A172 (cell line): ENCODE results near the gene HEPACAM. TPM values are rescaled to one million over a fixed set of nuclear protein-coding genes. Genes with fewer than 3 reads are reported as not detected.
"Not testable (repeated sequence)": the region's sequence is repeated elsewhere in the genome, so short reads cannot be mapped to it uniquely, and the experiment has no call there.

Experiments used
- DNase-seq: peaks from one replicate; pipeline ENCODE4 v3.0.0-alpha.2; 2015; ENCODE audit warnings: low spot score
- total RNA-seq: library from RNA; depleted of rRNA; stranded (reverse); fragments of >200 nt; shearing (Covaris generic); gene quantifications from 2 replicates; pipeline ENCODE4 v1.2.3, GENCODE V29; 2014; rRNA removed

Gene HEPACAM, protein sequence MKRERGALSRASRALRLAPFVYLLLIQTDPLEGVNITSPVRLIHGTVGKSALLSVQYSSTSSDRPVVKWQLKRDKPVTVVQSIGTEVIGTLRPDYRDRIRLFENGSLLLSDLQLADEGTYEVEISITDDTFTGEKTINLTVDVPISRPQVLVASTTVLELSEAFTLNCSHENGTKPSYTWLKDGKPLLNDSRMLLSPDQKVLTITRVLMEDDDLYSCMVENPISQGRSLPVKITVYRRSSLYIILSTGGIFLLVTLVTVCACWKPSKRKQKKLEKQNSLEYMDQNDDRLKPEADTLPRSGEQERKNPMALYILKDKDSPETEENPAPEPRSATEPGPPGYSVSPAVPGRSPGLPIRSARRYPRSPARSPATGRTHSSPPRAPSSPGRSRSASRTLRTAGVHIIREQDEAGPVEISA
- total RNA-seq, result not detected in 2 replicates

DNA sequence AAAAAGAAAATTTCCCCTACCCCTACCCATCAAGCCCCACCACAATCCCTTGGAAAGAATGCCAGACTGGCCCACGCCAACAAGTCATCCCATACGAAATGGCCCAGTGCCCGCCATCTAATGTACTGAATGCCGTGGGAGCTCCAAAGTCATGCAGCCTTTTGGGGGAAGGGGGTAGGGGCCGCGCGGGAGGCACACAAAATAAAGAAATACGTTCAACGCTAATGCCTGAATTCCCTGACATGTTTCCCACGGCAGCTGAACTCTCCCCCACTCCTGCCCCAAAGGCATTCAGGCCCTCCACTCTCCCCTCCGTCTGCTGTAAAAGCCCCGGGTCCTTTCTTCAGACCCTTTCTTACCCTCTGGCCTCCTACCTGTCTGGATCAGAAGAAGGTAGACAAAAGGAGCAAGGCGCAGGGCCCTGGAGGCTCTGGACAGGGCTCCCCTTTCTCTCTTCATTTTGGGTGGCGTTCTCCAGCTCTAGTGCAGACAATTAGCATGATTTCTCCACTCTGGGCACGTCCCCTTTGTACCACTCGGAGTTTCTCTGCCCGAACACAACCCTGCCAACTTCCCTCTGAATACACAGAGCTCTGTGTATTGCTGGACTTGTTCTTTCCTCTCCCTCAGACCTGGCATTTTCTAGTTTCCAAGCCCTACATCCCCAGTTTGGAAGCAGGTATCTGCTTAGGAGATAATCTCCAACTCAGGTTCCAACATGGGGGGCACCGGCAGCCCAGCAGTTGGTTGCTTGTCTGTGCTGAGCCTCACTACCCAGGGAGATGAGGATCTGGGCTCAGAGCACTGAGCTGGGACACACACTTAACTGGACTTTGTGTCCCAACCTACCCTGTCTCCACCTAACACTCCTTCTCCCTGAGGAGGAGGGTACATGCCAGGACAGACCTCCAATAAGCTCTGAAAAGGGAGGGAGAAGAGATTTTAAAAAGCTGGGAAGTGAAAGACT lies at the start of gene HEPACAM:
HEPACAM (minus strand) TSS at position 500 of the 967 bp plus-strand sequence; CDS start at position 459, 41 bp downstream.
- no peak for DNase-seq

DNA sequence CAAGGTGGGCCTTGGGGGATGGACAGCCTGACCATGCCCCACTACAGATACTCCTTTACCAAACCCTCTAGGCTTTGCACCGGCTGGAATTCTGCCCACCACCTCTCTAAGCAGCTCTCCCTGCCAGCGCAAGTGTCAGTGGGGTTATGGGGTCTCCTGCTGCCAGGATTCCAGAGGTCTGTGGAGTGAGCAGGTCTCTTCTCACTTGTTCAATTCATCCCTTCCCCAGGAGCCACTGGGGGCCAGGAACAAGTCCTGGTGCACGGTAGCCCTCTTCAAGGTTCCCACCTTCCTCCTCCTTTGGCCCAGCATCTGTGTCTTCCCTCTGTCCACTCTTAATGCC lies 48.6 kb upstream of the HEPACAM start:
- DNase-seq, result no peak

DNA sequence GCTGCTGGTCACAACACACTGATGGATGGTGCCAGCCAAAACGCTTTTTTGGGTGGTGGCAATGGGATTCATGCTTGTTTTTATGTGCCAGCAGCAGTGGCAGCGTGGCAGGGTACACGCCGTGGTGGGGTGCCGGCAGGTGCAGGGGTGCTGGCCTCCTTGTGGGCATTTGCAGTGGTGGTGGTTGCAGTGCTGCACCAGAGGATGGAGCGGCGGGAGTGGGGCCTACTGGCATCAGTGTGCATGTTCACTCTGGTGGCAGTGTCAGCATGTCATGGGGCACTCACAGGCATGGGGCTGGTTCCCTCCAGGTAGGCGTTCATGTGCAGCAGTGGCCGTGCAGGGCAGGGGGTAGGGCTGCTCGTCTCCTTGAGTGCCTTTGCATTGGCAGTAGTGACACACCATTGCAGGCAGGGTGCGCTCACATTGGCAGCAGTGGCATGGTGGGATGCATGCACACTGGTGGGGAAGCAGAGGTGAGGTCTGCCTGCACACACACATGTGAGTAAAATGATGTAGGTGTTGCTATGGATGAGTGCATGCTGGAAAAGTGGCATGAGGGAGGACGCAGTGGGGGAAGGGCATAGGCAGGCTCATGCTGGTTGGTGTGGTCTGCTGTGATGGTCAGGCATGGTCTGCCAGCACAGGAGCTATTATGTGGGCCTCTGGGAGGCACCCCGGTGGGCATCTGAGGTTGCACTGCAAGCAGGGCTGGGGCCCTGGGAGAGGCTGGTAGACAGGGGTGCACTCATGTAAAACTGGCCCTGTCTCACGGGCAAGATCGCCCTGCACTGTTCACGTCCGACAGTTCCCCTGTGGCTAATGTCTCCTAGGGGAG lies 48.0 kb upstream of the HEPACAM start:
- no peak for DNase-seq

DNA sequence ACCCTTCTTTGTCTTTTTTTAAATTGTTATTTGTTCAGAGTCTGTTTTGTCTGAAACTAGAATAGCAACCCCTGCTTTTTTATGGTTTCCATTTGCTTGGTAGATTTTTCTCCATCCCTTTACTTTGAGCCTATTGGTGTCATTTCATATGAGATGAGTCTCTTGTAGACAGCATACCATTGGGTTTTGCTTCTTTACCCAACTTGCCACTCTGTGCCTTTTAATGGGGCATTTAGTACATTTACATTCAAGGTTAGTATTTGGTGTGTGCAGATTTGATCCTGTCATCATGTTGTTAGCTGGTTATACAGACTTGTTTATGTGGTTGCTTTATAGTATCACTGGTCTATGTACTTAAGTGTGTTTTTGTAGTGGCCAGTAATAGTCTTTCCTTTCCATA lies 46.2 kb upstream of the HEPACAM start:
- no peak for DNase-seq

DNA sequence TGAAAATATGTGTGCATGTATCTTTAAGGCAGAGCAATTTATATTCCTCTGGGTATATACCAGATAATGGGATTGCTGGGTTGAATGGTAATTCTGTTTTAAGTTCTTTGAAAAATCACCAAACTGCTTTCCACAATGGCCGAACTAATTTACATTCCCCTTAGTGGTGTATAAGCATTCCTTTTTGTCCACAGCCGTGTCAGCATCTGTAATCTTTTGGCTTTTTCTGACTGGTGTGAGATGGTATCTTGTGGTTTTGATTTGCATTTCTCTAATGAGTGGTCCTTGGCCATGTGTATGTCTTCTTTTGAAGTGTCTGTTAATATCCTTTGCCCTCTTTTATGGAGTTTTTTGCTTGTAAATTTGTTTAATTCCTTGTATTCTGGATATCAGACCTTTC lies 42.5 kb upstream of the HEPACAM start:
- no peak for DNase-seq

DNA sequence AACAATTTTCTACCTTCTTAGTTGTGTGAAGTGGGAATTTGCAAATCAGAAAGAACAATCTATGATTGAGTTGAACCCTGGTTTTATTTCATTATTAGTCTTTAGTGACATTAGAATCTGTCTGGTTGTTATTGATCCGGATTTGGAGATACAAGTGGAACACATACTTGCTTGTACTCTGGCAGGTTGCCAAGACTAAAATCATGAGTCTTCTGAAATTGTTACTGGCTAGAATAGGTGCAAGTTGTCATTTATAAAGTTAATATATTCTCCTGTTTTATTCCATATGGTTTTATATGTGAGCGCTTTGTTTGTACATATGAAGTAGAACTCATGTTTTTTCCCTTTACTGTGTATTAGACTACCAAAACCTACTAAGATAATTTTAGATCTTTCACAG lies 41.2 kb upstream of the HEPACAM start:
- DNase-seq, result no peak

DNA sequence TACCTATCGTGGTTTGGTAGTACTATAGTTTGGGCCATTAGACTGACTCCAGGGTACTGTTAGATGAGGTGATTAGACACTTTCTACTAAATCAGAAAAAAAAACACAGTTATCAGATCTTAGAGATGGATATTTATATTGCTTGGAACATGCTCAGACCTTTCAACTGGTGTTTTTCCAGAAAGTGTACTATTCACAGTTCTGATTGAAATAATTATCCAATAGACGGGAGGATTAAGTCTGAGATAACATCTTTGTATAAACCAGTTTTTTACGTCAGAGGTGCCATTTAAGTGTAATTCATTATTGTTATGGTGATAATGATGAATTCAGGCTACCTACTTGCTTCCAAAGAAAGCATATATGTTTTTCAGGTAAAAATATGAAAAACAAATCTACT lies 40.7 kb upstream of the HEPACAM start:
- no peak for DNase-seq

DNA sequence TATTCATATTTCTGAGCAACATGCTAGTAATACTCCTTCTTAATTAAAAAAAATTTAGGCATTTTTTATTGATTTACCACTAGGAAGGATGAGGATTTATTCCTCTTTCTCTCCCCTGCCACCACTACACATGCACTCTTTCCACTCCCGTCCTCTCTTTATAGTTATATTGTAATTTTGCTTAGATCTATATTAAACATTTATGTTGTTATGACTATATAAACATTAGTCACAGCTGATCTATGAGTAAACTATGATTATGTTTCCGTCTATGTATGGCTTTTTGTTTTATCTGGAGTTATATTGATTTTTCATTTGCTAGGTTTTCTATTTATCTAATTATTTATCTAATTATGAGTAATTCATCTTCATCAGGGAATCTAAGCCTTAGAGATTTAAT lies 36.0 kb upstream of the HEPACAM start:
- DNase-seq, result no peak

DNA sequence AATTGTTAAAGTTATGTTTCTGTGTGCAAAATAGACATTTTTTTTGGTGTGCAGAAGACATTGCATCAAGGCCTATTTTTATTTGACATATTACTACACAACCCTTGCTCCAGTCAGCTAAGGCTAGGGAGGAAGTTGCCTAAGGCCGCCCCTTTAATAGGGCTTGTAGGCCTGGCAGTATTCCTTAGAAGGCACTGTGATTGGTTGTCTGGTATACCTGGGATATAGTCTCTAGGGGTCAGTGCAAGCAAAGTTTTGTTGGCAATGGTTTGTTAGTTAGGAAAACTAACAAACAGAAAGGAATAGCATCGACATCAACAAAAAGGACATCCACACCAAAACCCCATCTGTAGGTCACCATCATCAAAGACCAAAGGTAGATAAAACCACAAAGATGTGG lies 35.1 kb upstream of the HEPACAM start:
- DNase-seq, result no peak

DNA sequence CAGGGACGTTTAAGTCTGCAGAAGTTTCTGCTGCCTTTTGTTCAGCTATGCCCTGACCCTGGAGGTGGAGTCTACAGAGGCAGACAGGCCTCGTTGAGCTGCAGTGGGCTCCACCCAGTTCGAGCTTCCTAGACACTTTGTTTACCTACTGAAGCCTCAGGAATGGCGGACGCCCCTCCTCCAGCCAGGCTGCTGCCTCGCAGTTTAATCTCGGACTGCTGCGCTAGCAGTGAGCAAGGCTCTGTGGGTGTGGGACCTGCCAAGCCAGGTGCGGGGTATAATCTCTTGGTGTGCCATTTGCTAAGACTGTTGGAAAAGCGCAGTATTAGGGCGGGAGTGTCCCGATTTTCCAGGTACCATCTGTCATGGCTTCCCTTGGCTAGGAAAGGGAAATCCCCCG lies 32.4 kb upstream of the HEPACAM start:
- not testable (repeated sequence) for DNase-seq

DNA sequence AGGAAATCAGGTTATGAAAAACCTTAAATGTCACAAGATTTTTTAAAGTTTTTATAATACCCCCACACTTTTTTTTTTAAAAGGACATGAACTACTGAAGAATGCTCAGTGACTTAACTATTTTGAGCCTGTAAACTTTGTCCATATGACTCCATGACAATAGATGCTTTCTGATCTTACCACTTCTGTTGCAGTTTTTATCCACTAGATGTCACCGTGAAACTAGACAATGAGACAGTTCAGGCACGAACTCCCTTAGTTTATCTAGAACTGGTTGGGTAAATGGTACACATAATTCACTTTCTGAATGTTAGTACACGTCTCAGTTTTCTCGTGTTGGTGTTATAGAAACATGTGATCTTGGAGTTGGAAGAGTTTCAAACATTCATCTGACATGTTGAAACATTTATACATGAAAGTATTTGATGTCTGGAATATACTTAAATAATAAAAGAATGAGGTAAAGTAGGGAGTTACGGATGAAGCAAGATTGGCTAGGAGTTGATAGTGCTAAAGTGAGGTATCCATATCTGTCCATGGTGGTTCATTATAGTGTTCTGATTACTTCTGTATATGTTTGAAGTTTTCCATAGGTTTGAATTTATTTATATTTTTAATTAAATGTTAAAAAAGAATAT lies 26.2 kb upstream of the HEPACAM start:
- DNase-seq, result peak; percentile 52

DNA sequence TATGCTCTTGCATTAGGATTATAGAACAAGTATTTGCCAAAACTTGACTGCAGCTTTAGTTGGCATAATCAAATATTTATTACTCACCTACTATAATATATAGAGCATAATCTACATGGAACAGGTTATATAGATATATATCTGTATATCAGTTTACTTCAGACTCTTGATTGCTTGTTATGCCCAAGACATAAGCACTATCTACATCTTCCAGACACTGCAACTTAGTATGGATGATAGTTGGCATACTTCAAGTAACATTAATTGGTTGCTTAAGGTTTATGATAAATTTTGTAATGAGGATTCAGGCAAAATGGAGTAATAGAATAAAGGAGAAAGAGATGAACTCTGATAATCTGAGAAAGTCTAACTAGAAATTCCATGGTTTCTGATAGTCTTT lies 19.2 kb upstream of the HEPACAM start:
- no peak for DNase-seq

DNA sequence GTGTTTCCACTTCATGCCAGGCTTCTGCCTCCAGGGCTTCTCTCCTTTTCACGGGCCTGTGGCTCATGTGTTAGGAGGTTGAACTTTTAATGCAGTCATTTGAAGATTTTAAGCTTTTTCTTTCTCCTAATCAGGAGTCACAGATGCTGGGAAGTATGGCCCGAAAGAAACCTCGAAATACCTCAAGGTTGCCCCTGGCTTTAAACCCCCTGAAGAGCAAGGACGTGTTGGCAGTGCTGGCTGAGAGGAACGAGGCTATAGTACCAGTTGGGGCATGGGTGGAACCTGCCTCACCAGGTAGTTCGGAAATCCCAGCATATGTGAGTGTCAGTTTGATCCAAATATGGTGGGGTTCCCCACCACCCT lies 18.7 kb upstream of the HEPACAM start:
- no peak for DNase-seq

DNA sequence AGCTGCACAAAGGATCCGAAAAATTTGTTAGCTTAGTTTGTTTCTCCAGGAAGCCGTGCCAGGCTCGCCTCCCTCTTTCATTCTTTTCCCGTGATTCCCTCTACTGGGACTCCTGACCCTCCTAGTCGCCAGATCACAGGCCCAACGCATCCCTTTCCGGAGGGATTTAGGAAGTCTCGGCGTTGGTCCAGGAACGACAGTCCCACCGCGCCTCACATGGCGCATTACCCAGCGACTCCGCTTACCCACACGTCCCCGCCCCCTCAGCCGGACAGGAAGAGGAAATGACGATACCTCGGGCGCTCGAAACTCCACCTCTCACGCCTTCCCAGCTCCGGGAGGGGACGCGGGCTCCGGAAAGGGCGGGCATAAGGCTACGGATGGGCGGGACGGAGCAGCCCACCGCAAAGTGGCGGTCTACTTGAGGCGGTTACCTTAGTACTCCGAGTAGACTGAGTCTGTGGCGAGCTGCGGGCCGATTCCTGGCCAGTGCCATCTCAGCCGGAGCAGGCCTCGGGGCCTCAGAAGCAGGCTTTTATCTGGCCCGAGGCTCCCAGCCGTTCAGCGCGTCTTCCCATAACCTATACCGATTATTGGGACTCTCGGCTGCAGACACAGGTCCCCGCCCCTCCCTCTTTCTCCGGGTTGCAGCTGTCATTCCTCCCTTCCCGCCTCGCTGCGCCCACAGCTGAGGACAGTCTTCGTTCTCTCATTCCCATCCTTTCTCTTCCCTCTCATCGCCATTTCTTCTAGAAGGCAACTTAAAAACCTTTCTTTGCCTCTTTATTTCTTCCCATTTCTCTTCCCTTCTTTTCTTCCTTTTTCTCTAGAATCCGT lies 18.1 kb upstream of the HEPACAM start, which contains the start of gene CCDC15:
CCDC15 (plus strand) TSS at position 450 of the 837 bp plus-strand sequence. CDS start 531 bp downstream, outside the sequence.
- peak; percentile 92 for DNase-seq

DNA sequence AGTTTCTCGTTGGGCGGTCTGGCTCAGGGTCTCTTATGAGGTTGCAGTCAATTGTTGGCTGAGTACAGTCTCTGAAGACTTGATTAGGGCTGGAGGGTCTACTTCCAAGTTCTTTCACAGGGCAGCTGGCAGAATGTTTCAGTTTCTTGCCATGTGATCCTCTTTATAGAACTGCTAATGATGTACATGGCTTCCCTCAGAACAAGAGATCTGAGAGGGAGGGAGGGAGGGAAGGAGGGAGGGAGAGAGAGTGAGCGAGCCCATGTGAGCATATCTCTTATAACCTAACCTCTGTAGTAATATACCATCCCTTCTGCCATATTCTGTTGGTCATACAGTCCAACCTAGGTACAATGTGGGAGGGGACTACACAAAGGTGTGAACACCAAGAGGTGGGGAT lies 15.5 kb upstream of the HEPACAM start:
- DNase-seq, result no peak

DNA sequence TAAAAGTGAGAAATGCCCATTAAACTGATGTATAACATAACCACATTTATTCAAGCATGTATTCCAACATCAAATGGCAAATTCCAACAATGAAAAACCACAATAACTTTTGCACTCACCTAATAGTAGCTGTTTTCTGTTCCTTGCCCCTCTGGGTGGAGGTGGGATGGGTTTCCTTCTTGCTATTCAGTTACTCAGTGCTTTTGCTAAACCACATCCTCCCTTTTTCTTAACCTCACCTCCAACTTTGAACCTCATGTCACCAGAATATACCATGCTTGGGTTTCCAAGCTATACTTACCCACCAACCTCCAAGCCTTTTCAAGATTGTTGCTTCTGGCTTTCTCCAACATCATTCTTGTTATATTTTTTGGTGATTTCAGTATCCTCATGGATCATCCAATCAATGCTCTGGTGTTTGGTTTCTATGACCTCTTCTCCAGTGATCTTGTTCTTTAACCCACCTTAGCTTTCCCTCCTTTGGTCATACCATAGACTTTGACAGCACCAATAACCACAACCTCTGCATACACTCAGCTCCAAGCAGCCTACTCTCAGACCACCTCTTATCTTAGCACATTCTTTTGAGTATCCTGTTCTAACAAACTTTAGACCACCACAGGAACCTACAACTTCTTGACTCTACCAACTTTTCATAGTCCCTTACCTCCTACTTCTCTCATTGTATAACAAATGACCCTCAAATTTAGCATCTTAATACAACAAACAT lies 14.9 kb upstream of the HEPACAM start:
- DNase-seq, result no peak

DNA sequence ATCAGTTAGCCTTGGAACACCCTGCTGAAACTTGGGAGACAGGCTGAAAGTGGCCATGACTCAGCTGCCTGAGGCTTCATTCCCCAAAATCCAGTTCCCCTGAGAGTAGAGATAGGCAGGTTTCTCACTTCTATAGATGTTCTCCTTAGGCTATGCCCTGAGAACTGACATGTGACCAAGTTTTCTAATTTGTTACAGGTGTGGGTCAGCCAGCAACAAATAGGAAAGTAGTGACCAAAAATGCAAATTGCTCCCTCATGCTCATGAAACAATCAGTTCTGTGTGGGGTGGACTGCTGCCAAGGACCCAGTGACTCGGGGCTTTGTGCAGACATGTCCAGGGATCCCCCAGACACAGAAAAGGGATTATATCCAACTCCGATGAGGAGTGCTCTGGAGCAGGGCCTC lies 10.9 kb upstream of the HEPACAM start:
- DNase-seq, result no peak

DNA sequence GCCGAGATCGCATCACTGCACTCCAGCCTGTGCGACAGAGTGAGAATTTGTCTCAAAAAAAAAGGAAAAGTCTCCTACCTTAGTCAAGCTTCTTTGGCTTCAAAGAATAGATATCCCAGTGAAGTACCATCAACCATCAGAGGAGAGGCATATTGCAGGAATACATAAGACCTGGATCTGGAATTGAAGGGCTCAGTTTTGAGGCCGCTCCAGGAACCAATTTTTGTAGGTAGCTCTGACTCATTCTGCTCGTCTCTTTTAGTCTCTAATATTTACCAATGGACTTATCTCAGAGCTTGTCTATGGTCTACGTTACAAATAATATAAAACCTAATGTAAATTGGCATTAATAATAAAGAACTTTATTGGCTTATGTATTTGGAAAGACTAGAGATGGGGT lies 10.0 kb upstream of the HEPACAM start:
- no peak for DNase-seq

DNA sequence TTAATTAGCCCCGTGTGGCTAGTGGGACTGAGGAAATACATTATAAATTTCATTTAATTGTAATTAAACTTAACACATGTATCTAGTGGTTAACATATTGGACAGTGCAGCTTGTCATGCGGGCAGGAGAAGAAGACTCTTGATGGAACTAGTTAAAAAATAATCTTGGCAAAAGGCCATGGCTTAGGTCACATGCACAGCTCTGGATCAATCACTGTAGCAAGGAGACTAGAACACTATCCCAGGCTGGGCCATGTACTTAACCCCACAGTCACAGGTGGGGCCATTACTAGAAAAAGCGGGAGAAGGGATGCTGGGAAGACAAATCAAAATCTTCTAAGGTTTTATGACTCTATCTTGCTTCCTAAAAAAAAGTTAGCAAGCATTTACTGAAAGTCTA lies 8.7 kb upstream of the HEPACAM start:
- no peak for DNase-seq

DNA sequence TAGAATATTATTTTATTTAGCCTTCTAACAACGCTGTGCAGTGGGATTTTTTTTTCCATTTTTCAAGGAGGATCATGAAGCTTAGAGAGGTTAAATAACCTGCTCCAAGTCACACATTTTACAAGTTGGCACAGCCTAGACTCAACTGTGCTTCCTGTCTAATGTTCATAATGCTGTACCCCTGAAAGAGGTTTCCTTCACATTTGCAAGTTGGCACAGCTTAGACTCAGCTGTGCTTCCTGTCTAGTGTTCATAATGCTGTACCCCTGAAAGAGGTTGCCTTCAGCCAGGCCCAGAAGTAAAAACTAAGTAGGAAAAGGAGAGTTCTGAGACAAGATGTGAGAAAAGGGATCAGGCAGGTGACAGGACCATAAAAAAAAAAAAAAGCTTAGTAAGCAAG lies 7.9 kb upstream of the HEPACAM start:
- DNase-seq, result no peak
